Neural cell (in vitro differentiated cells): ENCODE data around the gene OR4K5. TPM values are rescaled to one million over a fixed set of nuclear protein-coding genes. Genes with fewer than 3 reads are reported as not detected.

ENCODE experiments used
- H2AFZ ChIP-seq: fragments of 200-600, 300-800 bp; sonication (generic), shearing (Covaris generic); 2 replicates; pipeline ENCODE4 v1.6.0; 2014; ENCODE audit warnings: low read depth, mild to moderate bottlenecking, antibody characterized with exemption, low read length, moderate library complexity
- H3F3A ChIP-seq: fragments of 200-600 bp; shearing (Covaris generic); 2 replicates; pipeline ENCODE4 v1.6.1; 2016; ENCODE audit warnings: mild to moderate bottlenecking, moderate library complexity, mixed read lengths, antibody characterized with exemption, low read length; ENCODE audit not compliant: insufficient read depth, poor library complexity, severe bottlenecking
- H3K27ac ChIP-seq: fragments of 200-600, 300-800 bp; sonication (generic), shearing (Covaris generic); 2 replicates; pipeline ENCODE4 v1.5.1; 2014; ENCODE audit warnings: mild to moderate bottlenecking, low read length, moderate library complexity
- H3K27me3 ChIP-seq: fragments of 300-800, 200-600 bp; sonication (generic), shearing (Covaris generic); 2 replicates; pipeline ENCODE4 v1.6.0; 2014; ENCODE audit warnings: mild to moderate bottlenecking, low read depth, low read length, moderate library complexity; ENCODE audit not compliant: insufficient read depth
- H3K36me3 ChIP-seq: fragments of 300-800, 200-600 bp; sonication (generic), shearing (Covaris generic); 2 replicates; pipeline ENCODE4 v1.5.1; 2014; ENCODE audit warnings: mild to moderate bottlenecking, antibody characterized with exemption, low read length, moderate library complexity; ENCODE audit not compliant: insufficient read depth
- H3K4me2 ChIP-seq: fragments of 300-800, 200-600 bp; sonication (generic), shearing (Covaris generic); 2 replicates; pipeline ENCODE4 v1.6.0; 2014; ENCODE audit warnings: mild to moderate bottlenecking, low read length
- H3K4me3 ChIP-seq: fragments of 300-800, 200-600 bp; sonication (generic), shearing (Covaris generic); 2 replicates; pipeline ENCODE4 v1.5.1; 2014; ENCODE audit warnings: mild to moderate bottlenecking, low read length, moderate library complexity
- H3K79me2 ChIP-seq: fragments of 200-600 bp; shearing (Covaris generic); replicated peaks from 2 replicates; pipeline ENCODE4 v1.6.0; 2014; ENCODE audit warnings: mild to moderate bottlenecking, low read length, moderate library complexity; ENCODE audit not compliant: insufficient read depth
- H3K9ac ChIP-seq: fragments of 300-800, 200-600 bp; sonication (generic), shearing (Covaris generic); 2 replicates; pipeline ENCODE4 v1.6.1; 2016; ENCODE audit warnings: mild to moderate bottlenecking, low read length, mixed read lengths
- H3K9me2 ChIP-seq: fragments of 200-600 bp; shearing (Covaris generic); 2 replicates; pipeline ENCODE4 v1.6.1; 2016; ENCODE audit warnings: mild to moderate bottlenecking, low read length, mixed read lengths; ENCODE audit not compliant: insufficient read depth
- H3K9me3 ChIP-seq: fragments of 200-600, 300-800 bp; sonication (generic), shearing (Covaris generic); 2 replicates; pipeline ENCODE4 v1.6.1; 2016; ENCODE audit warnings: mild to moderate bottlenecking, mixed run types, low read length, moderate library complexity, mixed read lengths
- H4K20me1 ChIP-seq: fragments of 200-600 bp; shearing (Covaris generic); 2 replicates; pipeline ENCODE4 v1.6.1; 2016; ENCODE audit warnings: mild to moderate bottlenecking, mixed run types; ENCODE audit not compliant: insufficient read depth
- EP300 ChIP-seq: fragments of 450-650 bp; conservative IDR thresholded peaks from 2 replicates; pipeline ENCODE4 v1.6.1; 2014; ENCODE audit warnings: antibody characterized with exemption, mild to moderate bottlenecking, moderate library complexity; ENCODE audit not compliant: poor library complexity, severe bottlenecking
- EZH2 ChIP-seq: fragments of 200-600, 300-800 bp; shearing (Covaris generic), sonication (generic); IDR thresholded peaks from 2 replicates; pipeline ENCODE4 v1.6.1; 2014; ENCODE audit warnings: antibody characterized with exemption, low read length, borderline replicate concordance, mild to moderate bottlenecking; ENCODE audit not compliant: insufficient read depth, poor library complexity, severe bottlenecking
- MXI1 ChIP-seq: fragments of 450-650 bp; conservative IDR thresholded peaks from 2 replicates; pipeline ENCODE4 v1.6.1; 2014; ENCODE audit warnings: antibody characterized with exemption, mild to moderate bottlenecking; ENCODE audit not compliant: poor library complexity, severe bottlenecking
- POLR2AphosphoS5 ChIP-seq: IDR thresholded peaks from 2 replicates; pipeline ENCODE4 v1.6.1; 2012
- RAD21 ChIP-seq: fragments of 450-650 bp; conservative IDR thresholded peaks from 2 replicates; pipeline ENCODE4 v1.6.1; 2014; ENCODE audit warnings: antibody characterized with exemption, mild to moderate bottlenecking, moderate library complexity
- SMC3 ChIP-seq: fragments of 450-650 bp; conservative IDR thresholded peaks from 2 replicates; pipeline ENCODE4 v1.6.1; 2014; ENCODE audit warnings: antibody characterized with exemption, mild to moderate bottlenecking, moderate library complexity; ENCODE audit not compliant: poor library complexity
- TAF1 ChIP-seq: IDR thresholded peaks from 2 replicates; pipeline ENCODE4 v1.6.1; 2012; ENCODE audit warnings: low read depth
- polyA plus RNA-seq: library from polyadenylated mRNA; depleted of rRNA; stranded (reverse); fragments of >200 nt; gene quantifications from 2 replicates; pipeline ENCODE4 v1.2.3, GENCODE V29; 2014
- TF ChIP-seq, protein P1 (sequence below): IDR thresholded peaks from 2 replicates; pipeline ENCODE4 v1.6.1; 2012; ENCODE audit warnings: borderline replicate concordance
- TF ChIP-seq, protein P2 (sequence below): fragments of 450-650 bp; IDR thresholded peaks from 2 replicates; pipeline ENCODE4 v1.5.1; 2014; ENCODE audit warnings: antibody characterized with exemption, mild to moderate bottlenecking, moderate library complexity; ENCODE audit not compliant: poor library complexity, severe bottlenecking

Gene OR4K5
- polyA plus RNA-seq, 1 donor from 2014 or later = not detected

DNA sequence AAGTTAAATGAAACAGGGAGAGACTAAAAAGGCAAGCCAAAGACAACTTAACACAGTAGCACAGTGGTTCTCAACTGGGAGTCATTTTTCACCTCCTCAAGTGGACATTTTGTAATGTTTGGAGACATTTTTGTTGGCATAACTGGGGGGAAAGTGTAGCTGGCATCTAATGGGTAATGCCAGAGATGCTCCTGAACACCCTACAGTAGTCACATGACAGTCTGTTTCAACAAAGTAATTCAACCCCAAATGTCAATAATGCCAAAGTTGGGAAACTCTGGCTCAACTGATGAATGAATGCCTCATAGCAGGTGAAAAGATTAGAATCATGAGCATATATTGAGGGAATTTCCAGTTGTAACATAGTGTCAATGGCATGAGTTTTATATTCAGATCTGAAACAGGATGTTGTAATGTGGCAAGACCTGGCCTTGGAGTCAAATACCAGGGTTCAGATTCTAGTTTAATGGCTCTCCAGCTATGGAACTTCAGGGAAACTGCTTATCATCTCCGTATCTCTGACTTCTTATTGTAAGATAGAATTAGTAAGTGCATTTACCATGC lies 2.4 kb upstream of the OR4K5 start:
- Histone ChIP-seq H3K9me2 (no peaks in the 10 kb centered on the region), H3F3A (no peaks in the 10 kb centered on the region), H3K9ac (no peak overlapping the region), H3K27ac (no peak overlapping the region), H2AFZ (no peak overlapping the region), H3K9me3 (no peaks in the 10 kb centered on the region), H3K4me3 (no peak overlapping the region), H3K79me2 (no peaks in the 10 kb centered on the region), H4K20me1 (no peaks in the 10 kb centered on the region), H3K27me3 (no peaks in the 10 kb centered on the region), H3K36me3 (no peaks in the 10 kb centered on the region), H3K4me2 (no peak overlapping the region)
- TF ChIP-seq POLR2AphosphoS5 (no peak), SMC3 (no peak), MXI1 (no peak), EZH2 (no peak), EP300 (no peak), RAD21 (no peak), TAF1 (no peak)
- TF ChIP-seq, protein P1, sequence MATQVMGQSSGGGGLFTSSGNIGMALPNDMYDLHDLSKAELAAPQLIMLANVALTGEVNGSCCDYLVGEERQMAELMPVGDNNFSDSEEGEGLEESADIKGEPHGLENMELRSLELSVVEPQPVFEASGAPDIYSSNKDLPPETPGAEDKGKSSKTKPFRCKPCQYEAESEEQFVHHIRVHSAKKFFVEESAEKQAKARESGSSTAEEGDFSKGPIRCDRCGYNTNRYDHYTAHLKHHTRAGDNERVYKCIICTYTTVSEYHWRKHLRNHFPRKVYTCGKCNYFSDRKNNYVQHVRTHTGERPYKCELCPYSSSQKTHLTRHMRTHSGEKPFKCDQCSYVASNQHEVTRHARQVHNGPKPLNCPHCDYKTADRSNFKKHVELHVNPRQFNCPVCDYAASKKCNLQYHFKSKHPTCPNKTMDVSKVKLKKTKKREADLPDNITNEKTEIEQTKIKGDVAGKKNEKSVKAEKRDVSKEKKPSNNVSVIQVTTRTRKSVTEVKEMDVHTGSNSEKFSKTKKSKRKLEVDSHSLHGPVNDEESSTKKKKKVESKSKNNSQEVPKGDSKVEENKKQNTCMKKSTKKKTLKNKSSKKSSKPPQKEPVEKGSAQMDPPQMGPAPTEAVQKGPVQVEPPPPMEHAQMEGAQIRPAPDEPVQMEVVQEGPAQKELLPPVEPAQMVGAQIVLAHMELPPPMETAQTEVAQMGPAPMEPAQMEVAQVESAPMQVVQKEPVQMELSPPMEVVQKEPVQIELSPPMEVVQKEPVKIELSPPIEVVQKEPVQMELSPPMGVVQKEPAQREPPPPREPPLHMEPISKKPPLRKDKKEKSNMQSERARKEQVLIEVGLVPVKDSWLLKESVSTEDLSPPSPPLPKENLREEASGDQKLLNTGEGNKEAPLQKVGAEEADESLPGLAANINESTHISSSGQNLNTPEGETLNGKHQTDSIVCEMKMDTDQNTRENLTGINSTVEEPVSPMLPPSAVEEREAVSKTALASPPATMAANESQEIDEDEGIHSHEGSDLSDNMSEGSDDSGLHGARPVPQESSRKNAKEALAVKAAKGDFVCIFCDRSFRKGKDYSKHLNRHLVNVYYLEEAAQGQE = no peak
- TF ChIP-seq, protein P2, sequence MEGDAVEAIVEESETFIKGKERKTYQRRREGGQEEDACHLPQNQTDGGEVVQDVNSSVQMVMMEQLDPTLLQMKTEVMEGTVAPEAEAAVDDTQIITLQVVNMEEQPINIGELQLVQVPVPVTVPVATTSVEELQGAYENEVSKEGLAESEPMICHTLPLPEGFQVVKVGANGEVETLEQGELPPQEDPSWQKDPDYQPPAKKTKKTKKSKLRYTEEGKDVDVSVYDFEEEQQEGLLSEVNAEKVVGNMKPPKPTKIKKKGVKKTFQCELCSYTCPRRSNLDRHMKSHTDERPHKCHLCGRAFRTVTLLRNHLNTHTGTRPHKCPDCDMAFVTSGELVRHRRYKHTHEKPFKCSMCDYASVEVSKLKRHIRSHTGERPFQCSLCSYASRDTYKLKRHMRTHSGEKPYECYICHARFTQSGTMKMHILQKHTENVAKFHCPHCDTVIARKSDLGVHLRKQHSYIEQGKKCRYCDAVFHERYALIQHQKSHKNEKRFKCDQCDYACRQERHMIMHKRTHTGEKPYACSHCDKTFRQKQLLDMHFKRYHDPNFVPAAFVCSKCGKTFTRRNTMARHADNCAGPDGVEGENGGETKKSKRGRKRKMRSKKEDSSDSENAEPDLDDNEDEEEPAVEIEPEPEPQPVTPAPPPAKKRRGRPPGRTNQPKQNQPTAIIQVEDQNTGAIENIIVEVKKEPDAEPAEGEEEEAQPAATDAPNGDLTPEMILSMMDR = no peak

DNA sequence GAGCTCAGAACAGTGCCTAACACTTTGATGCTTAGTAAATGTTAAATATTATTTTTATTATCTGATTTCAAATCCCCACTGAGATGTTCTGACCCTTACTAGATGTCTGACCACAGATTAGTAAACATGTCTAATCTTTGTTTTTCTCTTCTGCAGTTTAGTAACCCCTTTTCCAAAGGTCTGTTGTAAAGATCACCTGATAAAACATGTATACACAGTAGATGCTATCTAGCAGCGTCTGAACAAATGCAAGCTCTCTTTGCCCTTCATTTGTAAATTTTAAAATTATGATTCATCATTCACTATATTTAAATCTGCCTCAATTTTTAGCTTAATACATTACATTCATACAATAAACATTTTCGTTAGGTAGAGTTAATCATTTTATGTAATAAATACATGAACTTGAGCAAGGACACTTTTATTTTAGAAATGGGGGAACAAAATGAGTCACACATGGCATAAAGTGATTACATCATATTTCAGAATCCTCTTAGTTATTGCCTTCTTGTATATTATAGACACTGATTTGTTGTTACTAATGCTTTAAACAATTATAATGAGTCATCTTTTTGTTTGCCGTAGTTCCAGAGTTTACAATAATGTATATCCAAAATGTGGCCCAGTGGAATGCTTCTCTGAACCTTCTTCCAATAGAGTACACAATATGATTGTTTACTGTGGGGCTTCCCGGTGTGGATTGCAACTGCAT lies 1.7 kb upstream of the OR4K5 start:
- Histone ChIP-seq H4K20me1 (no peaks in the 10 kb centered on the region), H3K9me2 (no peaks in the 10 kb centered on the region), H3K9me3 (no peaks in the 10 kb centered on the region), H3F3A (no peaks in the 10 kb centered on the region), H3K36me3 (no peaks in the 10 kb centered on the region), H2AFZ (no peak overlapping the region), H3K27me3 (no peaks in the 10 kb centered on the region), H3K27ac (no peak overlapping the region), H3K9ac (no peak overlapping the region), H3K79me2 (no peaks in the 10 kb centered on the region), H3K4me3 (no peak overlapping the region), H3K4me2 (no peak overlapping the region)
- TF ChIP-seq SMC3 = no peak
- no peak for TF ChIP-seq TAF1
